Measurements from ENCODE around the gene RYK.

Gene RYK

DNA sequence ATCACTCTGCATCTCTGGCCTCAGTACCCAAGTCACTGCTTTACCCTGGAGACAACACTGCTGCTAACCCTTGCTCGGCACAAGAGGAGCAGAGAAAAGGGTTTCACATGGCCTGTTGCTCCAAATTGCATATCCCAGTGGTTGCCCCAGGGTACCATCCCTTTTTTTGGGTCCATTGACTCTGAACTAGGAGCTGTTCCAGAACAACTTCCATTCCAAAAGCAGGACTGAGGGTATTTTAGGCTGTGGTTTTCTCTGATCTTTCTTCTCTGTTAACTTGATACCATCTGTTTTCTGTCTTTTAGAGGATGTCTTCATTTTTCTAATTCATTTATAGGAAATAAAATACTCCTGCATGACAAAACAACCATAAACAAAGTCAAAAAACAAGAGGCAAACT lies 17.3 kb upstream of the RYK start:
- TF ChIP-seq MYC (IDR thresholded peaks at IDR 0.05; ENCODE audit: low read depth, low read length) (no peak), POLR2A (IDR thresholded peaks at IDR 0.05; ENCODE audit: extremely low read depth, insufficient read length) (no peak)
- TF ChIP-seq, protein P1, sequence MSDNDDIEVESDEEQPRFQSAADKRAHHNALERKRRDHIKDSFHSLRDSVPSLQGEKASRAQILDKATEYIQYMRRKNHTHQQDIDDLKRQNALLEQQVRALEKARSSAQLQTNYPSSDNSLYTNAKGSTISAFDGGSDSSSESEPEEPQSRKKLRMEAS (IDR thresholded peaks at IDR 0.05; ENCODE audit: low read depth, low read length): no peak
- TF ChIP-seq, protein P2, sequence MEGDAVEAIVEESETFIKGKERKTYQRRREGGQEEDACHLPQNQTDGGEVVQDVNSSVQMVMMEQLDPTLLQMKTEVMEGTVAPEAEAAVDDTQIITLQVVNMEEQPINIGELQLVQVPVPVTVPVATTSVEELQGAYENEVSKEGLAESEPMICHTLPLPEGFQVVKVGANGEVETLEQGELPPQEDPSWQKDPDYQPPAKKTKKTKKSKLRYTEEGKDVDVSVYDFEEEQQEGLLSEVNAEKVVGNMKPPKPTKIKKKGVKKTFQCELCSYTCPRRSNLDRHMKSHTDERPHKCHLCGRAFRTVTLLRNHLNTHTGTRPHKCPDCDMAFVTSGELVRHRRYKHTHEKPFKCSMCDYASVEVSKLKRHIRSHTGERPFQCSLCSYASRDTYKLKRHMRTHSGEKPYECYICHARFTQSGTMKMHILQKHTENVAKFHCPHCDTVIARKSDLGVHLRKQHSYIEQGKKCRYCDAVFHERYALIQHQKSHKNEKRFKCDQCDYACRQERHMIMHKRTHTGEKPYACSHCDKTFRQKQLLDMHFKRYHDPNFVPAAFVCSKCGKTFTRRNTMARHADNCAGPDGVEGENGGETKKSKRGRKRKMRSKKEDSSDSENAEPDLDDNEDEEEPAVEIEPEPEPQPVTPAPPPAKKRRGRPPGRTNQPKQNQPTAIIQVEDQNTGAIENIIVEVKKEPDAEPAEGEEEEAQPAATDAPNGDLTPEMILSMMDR (IDR thresholded peaks at IDR 0.05; ENCODE audit: low read depth, low read length): no peak
- no peak overlapping the region for H3K4me3 ChIP-seq (ENCODE audit: low read depth, low read length)
- DNase-seq (ENCODE audit: low read depth): no peak

DNA sequence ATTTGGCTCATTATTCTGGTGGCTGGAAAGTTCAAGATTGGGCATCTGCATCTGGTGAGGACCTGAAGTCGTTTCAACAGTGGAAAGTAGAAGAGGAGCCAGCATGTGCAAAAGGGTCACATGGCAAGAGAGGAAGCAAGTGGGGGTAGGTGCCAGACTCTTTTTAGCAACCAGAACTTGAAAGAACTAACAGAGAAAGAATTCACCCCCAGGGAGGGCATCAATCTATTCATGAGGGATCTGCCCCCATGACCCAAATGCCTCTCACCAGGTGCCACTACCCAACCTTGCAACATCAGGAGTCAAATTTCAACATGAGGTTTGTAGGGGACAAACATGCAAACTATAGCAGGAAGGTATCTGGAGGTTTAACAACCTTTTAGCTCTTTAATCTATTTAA lies 10.3 kb upstream of the RYK start:
- TF ChIP-seq POLR2A (IDR thresholded peaks at IDR 0.05; ENCODE audit: extremely low read depth, insufficient read length): no peak
- TF ChIP-seq, protein P1 (IDR thresholded peaks at IDR 0.05; ENCODE audit: low read depth, low read length): peak; percentile 61; the same call in 1 of the 2 replicates
- no peak for DNase-seq (ENCODE audit: low read depth)
- no peak overlapping the region for H3K4me3 ChIP-seq (ENCODE audit: low read depth, low read length)

DNA sequence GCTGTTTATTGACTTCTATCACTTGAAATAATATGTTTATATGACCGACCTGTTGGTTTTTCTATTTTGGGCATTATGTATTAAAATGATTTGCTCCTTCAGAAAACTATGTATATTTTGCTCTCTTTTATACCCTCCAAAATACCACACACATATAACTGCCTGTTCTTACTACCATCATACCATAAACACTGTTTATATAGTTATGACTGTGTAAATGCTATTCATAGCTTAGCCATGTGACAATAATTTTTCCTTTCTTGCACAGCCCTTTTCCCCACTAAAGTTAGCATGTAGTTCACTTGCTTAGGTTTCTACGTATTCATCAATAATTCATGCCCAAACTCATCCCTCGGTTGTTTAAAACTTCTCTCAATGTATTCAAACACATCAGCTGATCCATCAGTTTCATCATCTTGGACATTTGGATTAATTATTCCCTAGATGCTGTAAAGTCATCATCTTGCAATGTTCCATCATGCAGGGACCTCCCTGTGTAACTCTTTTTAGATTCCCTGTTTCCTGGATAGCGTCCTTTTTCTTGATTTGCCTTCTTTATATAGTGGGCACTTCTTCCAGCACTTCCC lies 8.2 kb upstream of the RYK start:
- DNase-seq (ENCODE audit: low read depth): no peak
- H3K4me3 ChIP-seq (ENCODE audit: low read depth, low read length): no peak overlapping the region
- TF ChIP-seq, protein P1 (IDR thresholded peaks at IDR 0.05; ENCODE audit: low read depth, low read length): no peak
- TF ChIP-seq POLR2A (IDR thresholded peaks at IDR 0.05; ENCODE audit: extremely low read depth, insufficient read length): no peak
- TF ChIP-seq MYC (IDR thresholded peaks at IDR 0.05; ENCODE audit: low read depth, low read length): no peak
- TF ChIP-seq, protein P2 (IDR thresholded peaks at IDR 0.05; ENCODE audit: low read depth, low read length): no peak

DNA sequence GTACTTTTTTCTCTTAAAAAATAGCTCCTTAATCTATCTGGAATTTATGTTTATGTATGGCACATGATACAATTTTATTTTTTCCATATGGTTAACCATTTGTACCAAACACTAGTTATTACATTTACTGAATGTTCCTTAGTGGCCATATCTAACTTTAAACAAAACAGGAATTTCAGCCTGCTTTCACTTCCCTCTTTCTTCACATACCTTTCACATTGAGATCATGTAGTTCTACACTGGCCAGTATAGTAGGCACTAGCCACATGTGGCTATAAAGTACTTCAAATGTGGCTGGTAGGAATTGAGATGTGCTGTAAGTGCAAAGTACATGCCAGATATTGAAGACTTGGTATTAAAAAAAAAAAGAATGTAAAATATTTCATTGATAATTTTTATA lies 4.7 kb upstream of the RYK start:
- DNase-seq (ENCODE audit: low read depth): peak; percentile 46
- H3K4me3 ChIP-seq (ENCODE audit: low read depth, low read length): no peak overlapping the region
- no peak for TF ChIP-seq MYC (IDR thresholded peaks at IDR 0.05; ENCODE audit: low read depth, low read length)
- TF ChIP-seq, protein P1 (IDR thresholded peaks at IDR 0.05; ENCODE audit: low read depth, low read length): no peak
- no peak for TF ChIP-seq POLR2A (IDR thresholded peaks at IDR 0.05; ENCODE audit: extremely low read depth, insufficient read length)
- TF ChIP-seq, protein P2 (IDR thresholded peaks at IDR 0.05; ENCODE audit: low read depth, low read length): no peak

DNA sequence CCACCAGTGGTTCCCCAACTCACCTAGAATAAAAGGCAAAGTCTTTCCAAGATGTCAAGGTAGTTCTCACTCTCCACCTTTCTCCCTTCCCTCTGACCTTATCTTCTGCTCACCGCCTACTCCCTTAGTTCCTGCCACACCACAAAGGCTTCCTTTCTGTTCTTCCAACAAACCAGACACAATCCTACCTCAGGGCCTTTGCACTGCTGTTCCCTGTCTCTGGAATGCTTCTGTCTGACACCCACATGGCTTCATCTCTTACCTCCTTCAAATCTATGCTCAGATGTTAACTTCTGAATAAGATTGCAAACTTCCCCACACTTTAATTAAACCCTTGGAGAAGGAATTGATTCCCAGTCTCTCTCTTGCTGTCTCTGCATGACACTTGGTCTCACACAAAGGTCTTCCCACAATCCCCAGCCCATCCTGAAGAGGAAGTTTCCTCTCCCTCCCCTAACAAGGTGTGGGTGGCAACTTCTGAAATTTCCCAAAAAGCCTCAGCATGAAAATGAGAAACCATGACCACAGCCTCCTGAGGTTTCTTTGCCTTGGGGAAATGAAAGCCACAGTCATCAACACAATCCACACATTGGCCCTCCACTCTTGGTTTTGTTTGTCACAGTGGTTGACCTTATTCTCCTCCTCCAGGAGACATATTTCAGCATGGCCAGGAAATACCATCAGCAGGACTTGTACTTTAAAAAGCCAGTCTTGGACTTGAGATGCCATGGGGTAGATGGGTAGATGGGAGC lies 3.0 kb upstream of the RYK start:
- H3K4me3 ChIP-seq (ENCODE audit: low read depth, low read length): no peak overlapping the region
- TF ChIP-seq, protein P1 (IDR thresholded peaks at IDR 0.05; ENCODE audit: low read depth, low read length): no peak
- no peak for TF ChIP-seq POLR2A (IDR thresholded peaks at IDR 0.05; ENCODE audit: extremely low read depth, insufficient read length)
- DNase-seq (ENCODE audit: low read depth): peak; percentile 83

DNA sequence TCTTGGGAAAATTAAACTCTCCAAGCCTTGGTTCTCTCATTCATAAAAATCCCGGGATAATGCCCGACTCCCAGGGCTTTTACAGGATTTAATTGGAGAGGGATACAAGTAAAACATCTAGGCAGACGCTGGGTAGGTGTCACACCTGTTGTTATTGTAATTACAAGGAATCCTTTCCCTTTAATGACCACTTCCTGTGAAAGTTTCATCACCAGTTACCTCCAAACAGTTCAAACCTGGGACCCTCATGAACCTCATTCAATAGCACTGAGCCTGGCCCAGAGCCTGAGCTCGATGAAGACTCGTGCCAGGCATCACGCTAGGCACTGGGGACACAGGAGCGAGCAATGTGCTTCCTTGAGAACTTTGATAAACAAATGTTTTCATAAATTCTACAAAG lies 2.1 kb upstream of the RYK start:
- no peak for DNase-seq (ENCODE audit: low read depth)
- TF ChIP-seq, protein P2 (IDR thresholded peaks at IDR 0.05; ENCODE audit: low read depth, low read length): no peak
- TF ChIP-seq POLR2A (IDR thresholded peaks at IDR 0.05; ENCODE audit: extremely low read depth, insufficient read length): no peak
- TF ChIP-seq MYC (IDR thresholded peaks at IDR 0.05; ENCODE audit: low read depth, low read length): no peak
- TF ChIP-seq, protein P1 (IDR thresholded peaks at IDR 0.05; ENCODE audit: low read depth, low read length): no peak
- H3K4me3 ChIP-seq (ENCODE audit: low read depth, low read length): no peak overlapping the region

Data from NB4 (cell line).